GM23338 (cell line): ENCODE results near the gene SLC35F2. TPM values are rescaled to one million over a fixed set of nuclear protein-coding genes. Genes with fewer than 3 reads are reported as not detected.
A peak's percentile ranks its signal among the peaks of the same experiment; 100 is the strongest.

Experiments used
- ATAC-seq: fragments of 200-7000 bp; cut with Tn5 transposase; 3 replicates; pipeline ENCODE4 v1.9.1; 2020
- DNase-seq: peaks from one replicate; pipeline ENCODE4 v3.0.0-alpha.2; 2015; ENCODE audit warnings: low spot score
- H2AFZ ChIP-seq: fragments of 200-600 bp; sonication (generic); 2 replicates; pipeline ENCODE4 v1.8.0; 2016; ENCODE audit warnings: antibody characterized with exemption, mild to moderate bottlenecking, moderate library complexity
- H3F3A ChIP-seq: fragments of 200-600 bp; sonication (generic); replicated peaks from 2 replicates; pipeline ENCODE4 v1.8.0; 2017; ENCODE audit warnings: antibody characterized with exemption, mixed run types, low read depth
- H3K27ac ChIP-seq: fragments of 200-600 bp; sonication (generic); 2 replicates; pipeline ENCODE4 v1.6.1; 2016; ENCODE audit warnings: low read depth
- H3K27me3 ChIP-seq: fragments of 200-600 bp; sonication (generic); 2 replicates; pipeline ENCODE4 v1.8.0; 2016; ENCODE audit warnings: mild to moderate bottlenecking, mixed run types, moderate library complexity; ENCODE audit not compliant: insufficient read depth
- H3K36me3 ChIP-seq: fragments of 200-600 bp; sonication (generic); 2 replicates; pipeline ENCODE4 v1.8.0; 2016; ENCODE audit warnings: mild to moderate bottlenecking; ENCODE audit not compliant: insufficient read depth
- H3K4me1 ChIP-seq: fragments of 200-600 bp; sonication (generic); 2 replicates; pipeline ENCODE4 v1.8.0; 2016; ENCODE audit warnings: mild to moderate bottlenecking, moderate library complexity; ENCODE audit not compliant: insufficient read depth
- H3K4me2 ChIP-seq: fragments of 200-600 bp; sonication (generic); 2 replicates; pipeline ENCODE4 v1.7.1; 2017; ENCODE audit warnings: mixed run types
- H3K4me3 ChIP-seq: fragments of 200-600 bp; sonication (generic); 2 replicates; pipeline ENCODE4 v1.6.1; 2016; ENCODE audit warnings: mixed run types
- H3K79me2 ChIP-seq: fragments of 200-600 bp; sonication (generic); replicated peaks from 2 replicates; pipeline ENCODE4 v1.8.0; 2017; ENCODE audit warnings: mild to moderate bottlenecking; ENCODE audit not compliant: insufficient read depth
- H3K9me2 ChIP-seq: fragments of 200-600 bp; sonication (generic); 2 replicates; pipeline ENCODE4 v1.8.0; 2017; ENCODE audit not compliant: insufficient read depth
- H4K20me1 ChIP-seq: fragments of 200-600 bp; sonication (generic); replicated peaks from 2 replicates; pipeline ENCODE4 v1.8.0; 2017; ENCODE audit warnings: mild to moderate bottlenecking; ENCODE audit not compliant: insufficient read depth
- H3K27ac Mint-ChIP-seq: 2 replicates; pipeline ENCODE4 v1.8.0; 2020; ENCODE audit warnings: inconsistent platforms, mild to moderate bottlenecking, moderate library complexity, mixed read lengths
- H3K27me3 Mint-ChIP-seq: 3 replicates; pipeline ENCODE4 v1.8.0; 2022; ENCODE audit warnings: low read depth, mild to moderate bottlenecking, moderate library complexity, mixed read lengths, inconsistent platforms; ENCODE audit not compliant: insufficient read depth, poor library complexity
- H3K36me3 Mint-ChIP-seq: 3 replicates; pipeline ENCODE4 v1.8.0; 2021; ENCODE audit warnings: low read depth, mild to moderate bottlenecking, inconsistent platforms, moderate library complexity, mixed read lengths
- H3K4me1 Mint-ChIP-seq: 3 replicates; pipeline ENCODE4 v1.8.0; 2020; ENCODE audit warnings: mild to moderate bottlenecking, inconsistent platforms, mixed read lengths
- H3K4me3 Mint-ChIP-seq: 3 replicates; pipeline ENCODE4 v1.8.0; 2021; ENCODE audit warnings: moderate library complexity, mild to moderate bottlenecking, inconsistent platforms, mixed read lengths
- H3K9me3 Mint-ChIP-seq: 3 replicates; pipeline ENCODE4 v1.8.0; 2020; ENCODE audit warnings: moderate library complexity, mild to moderate bottlenecking, inconsistent platforms, mixed read lengths
- CTCF ChIP-seq, 2 experiments: fragments of 200-600 bp in 1 of 2; sonication (generic) in 1 of 2; conservative IDR thresholded peaks; 2 replicates each; pipeline versions ENCODE4 v1.5.1 to v1.6.1; 2016 to 2017; ENCODE audit warnings: antibody characterized with exemption in 2 of 2, low read depth in 2 of 2, mild to moderate bottlenecking in 2 of 2, moderate library complexity in 1 of 2
- EZH2 ChIP-seq: fragments of 200-600 bp; sonication (generic); IDR thresholded peaks from one replicate; pipeline ENCODE4 v1.8.0; 2017; ENCODE audit warnings: antibody characterized with exemption, mild to moderate bottlenecking, low read depth; ENCODE audit not compliant: unreplicated experiment
- JUNB ChIP-seq: IDR thresholded peaks from one replicate; pipeline ENCODE4 v1.6.1; 2016; ENCODE audit warnings: antibody characterized with exemption; ENCODE audit not compliant: unreplicated experiment
- NANOG ChIP-seq: IDR thresholded peaks from 2 replicates; pipeline ENCODE4 v1.6.1; 2016; ENCODE audit warnings: antibody characterized with exemption, borderline replicate concordance
- POLR2AphosphoS5 ChIP-seq: IDR thresholded peaks from 2 replicates; pipeline ENCODE4 v1.6.1; 2016; ENCODE audit warnings: antibody characterized with exemption, low read depth
- REST ChIP-seq: IDR thresholded peaks from one replicate; pipeline ENCODE4 v1.6.1; 2018; ENCODE audit warnings: antibody characterized with exemption; ENCODE audit not compliant: unreplicated experiment
- ZNF114 ChIP-seq: fragments of 250-450 bp; sonication (Bioruptor Pico); IDR thresholded peaks from 2 replicates; pipeline ENCODE4 v1.5.0; 2020; ENCODE audit warnings: mild to moderate bottlenecking, moderate library complexity
- ZNF331 ChIP-seq: fragments of 250-450 bp; sonication (Bioruptor Pico); IDR thresholded peaks from 2 replicates; pipeline ENCODE4 v1.5.0; 2020; ENCODE audit warnings: low read depth, mild to moderate bottlenecking, moderate library complexity
- polyA plus RNA-seq: library from polyadenylated mRNA; unstranded; fragments of >200 nt; fragmentation: Nextera tagmentation; extraction: Ambion mirVana; gene quantifications from 2 replicates; pipeline ENCODE4 v1.2.1, GENCODE V29; 2016
- total RNA-seq: library from RNA; depleted of rRNA; stranded (reverse); fragments of >200 nt; shearing (Covaris generic); gene quantifications from 2 replicates; pipeline ENCODE4 v1.2.3, GENCODE V29; 2014
- TF ChIP-seq, protein P1 (sequence below): IDR thresholded peaks from 2 replicates; pipeline ENCODE4 v1.6.1; 2016; ENCODE audit warnings: antibody characterized with exemption
- TF ChIP-seq, protein P2 (sequence below): fragments of 250-450 bp; sonication (Bioruptor Pico); IDR thresholded peaks from 2 replicates; pipeline ENCODE4 v1.5.0; 2020; ENCODE audit warnings: mild to moderate bottlenecking, moderate library complexity

SLC35F2 gene
- total and polyA plus RNA-seq, 2 experiments from 2014 or later, result 25.2 to 32.5 TPM

GRCh38 chr11:107791343-107792048 is 67.1 kb downstream of the SLC35F2 start:
- peaks cover 40% of the 10 kb centered on the region for H3K36me3 Mint-ChIP-seq
- no peak for DNase-seq
- Histone ChIP-seq H3F3A (no peaks in the 10 kb centered on the region; the same call in 1 of the 2 replicates), H3K4me2 (no peak overlapping the region), H3K4me3 (no peak overlapping the region), H3K9me2 (no peaks in the 10 kb centered on the region), H4K20me1 (no peaks in the 10 kb centered on the region), H3K36me3 (peaks cover 3% of the 10 kb centered on the region; the same call in 1 of the 2 replicates), H3K79me2 (no peaks in the 10 kb centered on the region), H3K27me3 (no peaks in the 10 kb centered on the region), H3K4me1 (peaks cover 3% of the 10 kb centered on the region; the same call in 1 of the 2 replicates), H3K27ac (no peak overlapping the region), H2AFZ (no peak overlapping the region)
- no peak overlapping the region for H3K4me3 Mint-ChIP-seq
- peak overlapping the region; percentile 4; the same call in 1 of the 2 replicates for H3K27ac Mint-ChIP-seq
- TF ChIP-seq EZH2 (no peak), NANOG (no peak), CTCF (conservative IDR thresholded peaks at IDR 0.05; ENCODE audit: low read depth in 2 of 2) (no peak), JUNB (no peak), ZNF114 (CRISPR knock-in tag) (no peak), POLR2AphosphoS5 (no peak), ZNF331 (no peak), REST (no peak)
- TF ChIP-seq, protein P1, sequence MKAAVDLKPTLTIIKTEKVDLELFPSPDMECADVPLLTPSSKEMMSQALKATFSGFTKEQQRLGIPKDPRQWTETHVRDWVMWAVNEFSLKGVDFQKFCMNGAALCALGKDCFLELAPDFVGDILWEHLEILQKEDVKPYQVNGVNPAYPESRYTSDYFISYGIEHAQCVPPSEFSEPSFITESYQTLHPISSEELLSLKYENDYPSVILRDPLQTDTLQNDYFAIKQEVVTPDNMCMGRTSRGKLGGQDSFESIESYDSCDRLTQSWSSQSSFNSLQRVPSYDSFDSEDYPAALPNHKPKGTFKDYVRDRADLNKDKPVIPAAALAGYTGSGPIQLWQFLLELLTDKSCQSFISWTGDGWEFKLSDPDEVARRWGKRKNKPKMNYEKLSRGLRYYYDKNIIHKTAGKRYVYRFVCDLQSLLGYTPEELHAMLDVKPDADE, result no peak
- TF ChIP-seq, protein P2, sequence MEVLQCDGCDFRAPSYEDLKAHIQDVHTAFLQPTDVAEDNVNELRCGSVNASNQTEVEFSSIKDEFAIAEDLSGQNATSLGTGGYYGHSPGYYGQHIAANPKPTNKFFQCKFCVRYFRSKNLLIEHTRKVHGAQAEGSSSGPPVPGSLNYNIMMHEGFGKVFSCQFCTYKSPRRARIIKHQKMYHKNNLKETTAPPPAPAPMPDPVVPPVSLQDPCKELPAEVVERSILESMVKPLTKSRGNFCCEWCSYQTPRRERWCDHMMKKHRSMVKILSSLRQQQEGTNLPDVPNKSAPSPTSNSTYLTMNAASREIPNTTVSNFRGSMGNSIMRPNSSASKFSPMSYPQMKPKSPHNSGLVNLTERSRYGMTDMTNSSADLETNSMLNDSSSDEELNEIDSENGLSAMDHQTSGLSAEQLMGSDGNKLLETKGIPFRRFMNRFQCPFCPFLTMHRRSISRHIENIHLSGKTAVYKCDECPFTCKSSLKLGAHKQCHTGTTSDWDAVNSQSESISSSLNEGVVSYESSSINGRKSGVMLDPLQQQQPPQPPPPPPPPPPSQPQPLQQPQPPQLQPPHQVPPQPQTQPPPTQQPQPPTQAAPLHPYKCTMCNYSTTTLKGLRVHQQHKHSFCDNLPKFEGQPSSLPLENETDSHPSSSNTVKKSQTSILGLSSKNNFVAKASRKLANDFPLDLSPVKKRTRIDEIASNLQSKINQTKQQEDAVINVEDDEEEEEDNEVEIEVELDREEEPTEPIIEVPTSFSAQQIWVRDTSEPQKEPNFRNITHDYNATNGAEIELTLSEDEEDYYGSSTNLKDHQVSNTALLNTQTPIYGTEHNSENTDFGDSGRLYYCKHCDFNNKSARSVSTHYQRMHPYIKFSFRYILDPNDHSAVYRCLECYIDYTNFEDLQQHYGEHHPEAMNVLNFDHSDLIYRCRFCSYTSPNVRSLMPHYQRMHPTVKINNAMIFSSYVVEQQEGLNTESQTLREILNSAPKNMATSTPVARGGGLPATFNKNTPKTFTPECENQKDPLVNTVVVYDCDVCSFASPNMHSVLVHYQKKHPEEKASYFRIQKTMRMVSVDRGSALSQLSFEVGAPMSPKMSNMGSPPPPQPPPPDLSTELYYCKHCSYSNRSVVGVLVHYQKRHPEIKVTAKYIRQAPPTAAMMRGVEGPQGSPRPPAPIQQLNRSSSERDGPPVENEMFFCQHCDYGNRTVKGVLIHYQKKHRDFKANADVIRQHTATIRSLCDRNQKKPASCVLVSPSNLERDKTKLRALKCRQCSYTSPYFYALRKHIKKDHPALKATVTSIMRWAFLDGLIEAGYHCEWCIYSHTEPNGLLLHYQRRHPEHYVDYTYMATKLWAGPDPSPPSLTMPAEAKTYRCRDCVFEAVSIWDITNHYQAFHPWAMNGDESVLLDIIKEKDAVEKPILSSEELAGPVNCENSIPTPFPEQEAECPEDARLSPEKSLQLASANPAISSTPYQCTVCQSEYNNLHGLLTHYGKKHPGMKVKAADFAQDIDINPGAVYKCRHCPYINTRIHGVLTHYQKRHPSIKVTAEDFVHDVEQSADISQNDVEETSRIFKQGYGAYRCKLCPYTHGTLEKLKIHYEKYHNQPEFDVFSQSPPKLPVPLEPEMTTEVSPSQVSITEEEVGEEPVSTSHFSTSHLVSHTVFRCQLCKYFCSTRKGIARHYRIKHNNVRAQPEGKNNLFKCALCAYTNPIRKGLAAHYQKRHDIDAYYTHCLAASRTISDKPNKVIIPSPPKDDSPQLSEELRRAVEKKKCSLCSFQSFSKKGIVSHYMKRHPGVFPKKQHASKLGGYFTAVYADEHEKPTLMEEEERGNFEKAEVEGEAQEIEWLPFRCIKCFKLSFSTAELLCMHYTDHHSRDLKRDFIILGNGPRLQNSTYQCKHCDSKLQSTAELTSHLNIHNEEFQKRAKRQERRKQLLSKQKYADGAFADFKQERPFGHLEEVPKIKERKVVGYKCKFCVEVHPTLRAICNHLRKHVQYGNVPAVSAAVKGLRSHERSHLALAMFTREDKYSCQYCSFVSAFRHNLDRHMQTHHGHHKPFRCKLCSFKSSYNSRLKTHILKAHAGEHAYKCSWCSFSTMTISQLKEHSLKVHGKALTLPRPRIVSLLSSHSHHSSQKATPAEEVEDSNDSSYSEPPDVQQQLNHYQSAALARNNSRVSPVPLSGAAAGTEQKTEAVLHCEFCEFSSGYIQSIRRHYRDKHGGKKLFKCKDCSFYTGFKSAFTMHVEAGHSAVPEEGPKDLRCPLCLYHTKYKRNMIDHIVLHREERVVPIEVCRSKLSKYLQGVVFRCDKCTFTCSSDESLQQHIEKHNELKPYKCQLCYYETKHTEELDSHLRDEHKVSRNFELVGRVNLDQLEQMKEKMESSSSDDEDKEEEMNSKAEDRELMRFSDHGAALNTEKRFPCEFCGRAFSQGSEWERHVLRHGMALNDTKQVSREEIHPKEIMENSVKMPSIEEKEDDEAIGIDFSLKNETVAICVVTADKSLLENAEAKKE, result no peak
- H3K9me3 Mint-ChIP-seq, result peaks cover 4% of the 10 kb centered on the region; the same call in 1 of the 3 replicates
- H3K4me1 Mint-ChIP-seq, result peaks cover 5% of the 10 kb centered on the region; the same call in 2 of the 3 replicates
- ATAC-seq, result no peak
- H3K27me3 Mint-ChIP-seq, result peaks cover 2% of the 10 kb centered on the region
